Left ventricle myocardium inferior (tissue), 1 donor: ENCODE measurements around the gene HNRNPA3. TPM values are rescaled to one million over a fixed set of nuclear protein-coding genes. Genes with fewer than 3 reads are reported as not detected.

ENCODE experiments used
- DNase-seq: peaks from one replicate; pipeline ENCODE4 v3.0.0-alpha.2; 2020
- H3K27ac ChIP-seq: fragments of 200-600 bp; replicated peaks from 2 replicates; pipeline ENCODE4 v1.8.0; 2021
- H3K27me3 ChIP-seq: fragments of 200-600 bp; 2 replicates; pipeline ENCODE4 v1.8.0; 2021; ENCODE audit warnings: low read depth
- H3K36me3 ChIP-seq: fragments of 200-600 bp; 2 replicates; pipeline ENCODE4 v1.8.0; 2021
- H3K4me1 ChIP-seq: fragments of 200-600 bp; 2 replicates; pipeline ENCODE4 v1.8.0; 2021
- H3K4me3 ChIP-seq: fragments of 200-600 bp; 2 replicates; pipeline ENCODE4 v1.8.0; 2021; ENCODE audit warnings: mild to moderate bottlenecking, moderate library complexity
- H3K9me3 ChIP-seq: fragments of 200-600 bp; replicated peaks from 2 replicates; pipeline ENCODE4 v1.8.0; 2021
- intact Hi-C: fragments of 100-400 bp; cut with micrococcal nuclease; formaldehyde crosslinking; loops from one replicate; pipeline ENCODE4 v1.11.0; 2022
- long read RNA-seq: library from polyadenylated mRNA; unstranded; transcript quantifications from one replicate; pipeline ENCODE4 v2.0.0, GENCODE V29; 2021
- total RNA-seq: library from RNA; stranded (reverse); fragmentation: NEBNext Ultra II Directional; extraction: Animal tissue kit (Norgen Biotek cat#: 25700); gene quantifications from one replicate; pipeline ENCODE4 v1.2.1, GENCODE V29; 2021
- TF ChIP-seq, protein P1 (sequence below): fragments of 200-600 bp; IDR thresholded peaks from 2 replicates; pipeline ENCODE4 v1.8.0; 2021; ENCODE audit warnings: antibody characterized with exemption, mild to moderate bottlenecking, borderline replicate concordance
- donor health status: DM: no; HTN: yes; CAD: no; lungs with severe emphysema.

HNRNPA3 gene
- total RNA-seq = 73.2 TPM
- long read RNA-seq, transcript HNRNPA3-201 (11 exons, 2,067 nt) = major isoform, 8 of 18 reads
- long read RNA-seq, partial matches to known transcripts = 0 of 18 reads
- long read RNA-seq, other reads (novel, unspliced or antisense) = 10 of 18 reads

GRCh38 chr2:177212106-177212890, at the start of gene HNRNPA3:
TSS of gene HNRNPA3 (plus strand) at chr2:177212794. CDS start at chr2:177212800, 6 bp downstream.
- DNase-seq = peak; percentile 99
- no peaks in the 10 kb centered on the region for H3K9me3 ChIP-seq
- peak within 1 kb of the TSS; percentile 99 for H3K27ac ChIP-seq
- intact Hi-C loops = no loop called here
- H3K4me1 ChIP-seq = peaks cover 59% of the 10 kb centered on the region
- peaks cover 27% of the 10 kb centered on the region for H3K36me3 ChIP-seq
- H3K27me3 ChIP-seq = no peaks in the 10 kb centered on the region
- TF ChIP-seq, protein P1, sequence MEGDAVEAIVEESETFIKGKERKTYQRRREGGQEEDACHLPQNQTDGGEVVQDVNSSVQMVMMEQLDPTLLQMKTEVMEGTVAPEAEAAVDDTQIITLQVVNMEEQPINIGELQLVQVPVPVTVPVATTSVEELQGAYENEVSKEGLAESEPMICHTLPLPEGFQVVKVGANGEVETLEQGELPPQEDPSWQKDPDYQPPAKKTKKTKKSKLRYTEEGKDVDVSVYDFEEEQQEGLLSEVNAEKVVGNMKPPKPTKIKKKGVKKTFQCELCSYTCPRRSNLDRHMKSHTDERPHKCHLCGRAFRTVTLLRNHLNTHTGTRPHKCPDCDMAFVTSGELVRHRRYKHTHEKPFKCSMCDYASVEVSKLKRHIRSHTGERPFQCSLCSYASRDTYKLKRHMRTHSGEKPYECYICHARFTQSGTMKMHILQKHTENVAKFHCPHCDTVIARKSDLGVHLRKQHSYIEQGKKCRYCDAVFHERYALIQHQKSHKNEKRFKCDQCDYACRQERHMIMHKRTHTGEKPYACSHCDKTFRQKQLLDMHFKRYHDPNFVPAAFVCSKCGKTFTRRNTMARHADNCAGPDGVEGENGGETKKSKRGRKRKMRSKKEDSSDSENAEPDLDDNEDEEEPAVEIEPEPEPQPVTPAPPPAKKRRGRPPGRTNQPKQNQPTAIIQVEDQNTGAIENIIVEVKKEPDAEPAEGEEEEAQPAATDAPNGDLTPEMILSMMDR = peak; percentile 49
- peak within 1 kb of the TSS; percentile 92 for H3K4me3 ChIP-seq

- Histone ChIP-seq H3K36me3 (no peaks in the 10 kb centered on the region), H3K27me3 (no peaks in the 10 kb centered on the region), H3K4me3 (peak overlapping the region; percentile 62), H3K4me1 (peaks cover 30% of the 10 kb centered on the region), H3K27ac (peak overlapping the region; percentile 87), H3K9me3 (no peaks in the 10 kb centered on the region)
- TF ChIP-seq, protein P1 = no peak
- no peak for DNase-seq
- intact Hi-C loops = loop anchor here (2.0 to 10.0 kb wide), 5 partner anchors 101 to 591 kb away; partner anchors contain the start of gene NFE2L2
Measured at GRCh38 chr2:177164131-177164530, 48.5 kb upstream of the HNRNPA3 start.

DNA sequence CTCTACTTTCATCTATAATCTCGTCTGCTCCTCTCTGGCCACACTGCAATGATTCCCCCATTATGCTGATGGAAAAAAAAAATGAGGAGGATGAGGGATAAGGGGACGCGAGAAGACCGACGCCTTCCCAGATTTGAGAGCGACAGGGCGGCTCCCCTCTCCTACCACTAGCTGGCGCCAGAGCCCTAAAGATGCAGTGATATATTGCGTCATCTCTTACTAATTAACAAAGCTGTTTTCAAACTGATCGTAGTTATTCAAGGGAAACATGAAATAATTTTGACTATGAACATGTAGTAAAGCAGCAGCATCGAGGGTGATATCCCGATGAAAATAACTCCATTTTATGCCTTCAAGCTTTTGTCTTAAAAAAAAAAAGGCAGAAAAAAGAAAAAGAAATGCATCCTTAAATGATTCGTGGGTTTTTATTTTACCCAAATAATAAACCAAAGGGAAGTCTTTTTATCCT, 48.0 kb upstream of the HNRNPA3 start:
- Histone ChIP-seq H3K27ac (peak overlapping the region; percentile 87), H3K4me3 (peak overlapping the region; percentile 62), H3K9me3 (no peaks in the 10 kb centered on the region), H3K36me3 (no peaks in the 10 kb centered on the region), H3K27me3 (no peaks in the 10 kb centered on the region), H3K4me1 (peaks cover 30% of the 10 kb centered on the region)
- intact Hi-C loops = loop anchor here (2.0 to 10.0 kb wide), 5 partner anchors 100 to 590 kb away; partner anchors contain the start of gene NFE2L2
- TF ChIP-seq, protein P1 = peak; percentile 100
- peak; percentile 80 for DNase-seq

DNA sequence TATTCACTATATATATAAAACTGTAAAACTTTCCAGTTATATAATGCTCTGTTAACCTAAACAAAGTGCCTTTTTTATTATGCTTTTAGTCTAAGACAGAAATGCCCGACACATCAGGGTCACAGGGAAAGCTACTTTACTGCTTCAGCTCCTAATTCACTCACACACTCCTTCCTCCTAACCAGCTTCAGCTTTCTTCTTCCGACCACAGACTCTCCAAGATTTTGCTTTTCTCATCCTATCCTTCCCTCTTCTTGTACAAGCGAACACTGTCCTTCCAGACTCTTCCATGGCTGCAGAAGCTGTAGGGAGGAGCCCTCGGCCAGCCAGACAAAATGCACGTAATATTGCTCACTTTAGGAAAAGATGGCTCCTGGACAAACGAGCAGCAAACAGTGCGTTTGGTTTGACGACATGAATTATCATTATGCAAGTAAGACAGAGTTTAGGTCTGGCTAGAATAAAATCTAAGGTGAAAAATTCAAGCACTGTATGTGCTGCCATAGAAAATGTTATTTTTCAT, 47.5 kb upstream of the HNRNPA3 start:
- DNase-seq = no peak
- H3K27me3 ChIP-seq = no peaks in the 10 kb centered on the region
- intact Hi-C loops = loop anchor here (2.0 to 10.0 kb wide), 4 partner anchors 100 to 590 kb away; partner anchors contain the start of gene NFE2L2
- H3K4me3 ChIP-seq = peak overlapping the region; percentile 62
- no peaks in the 10 kb centered on the region for H3K36me3 ChIP-seq
- peaks cover 33% of the 10 kb centered on the region for H3K4me1 ChIP-seq
- no peaks in the 10 kb centered on the region for H3K9me3 ChIP-seq
- TF ChIP-seq, protein P1 = no peak
- peak overlapping the region; percentile 87 for H3K27ac ChIP-seq
